ENCODE results near the gene NDRG3. TPM values are rescaled to one million over a fixed set of nuclear protein-coding genes. Genes with fewer than 3 reads are reported as not detected.

Gene NDRG3
- total RNA-seq, 1 experiment from 2014 or later: 23.6 TPM

GRCh38 chr20:36605399-36606157 is 140.3 kb downstream of the NDRG3 start, which contains the start of gene RAB5IF:
Gene RAB5IF, plus strand, starts transcription at chr20:36605779. Its CDS starts 173 bp downstream, at chr20:36605952.
- peaks cover 6% of the 10 kb centered on the region for H3K23me2 ChIP-seq (ENCODE audit: insufficient read length, low read depth, low read length, poor library complexity, severe bottlenecking)
- H3K4me1 Mint-ChIP-seq: peaks cover 17 to 20% of the 10 kb centered on the region in 2 experiments

More at GRCh38 chr20:36605399-36606157, 140.3 kb downstream of the NDRG3 start, which contains the start of gene RAB5IF:
- H3K9ac ChIP-seq (ENCODE audit: extremely low read depth, insufficient read length, low read length): peak within 1 kb of the TSS; percentile 63
- H3K79me1 ChIP-seq (ENCODE audit: insufficient read depth, low read depth, low read length, poor library complexity, severe bottlenecking): peaks cover 4% of the 10 kb centered on the region
- no peaks in the 10 kb centered on the region for H3K27me3 ChIP-seq (ENCODE audit: insufficient read depth, low read length)
- Mint-ChIP-seq H3K9me3 (no peaks in the 10 kb centered on the region), H3K27me3 (ENCODE audit: low read depth) (peaks cover 4% of the 10 kb centered on the region), H3K27ac (peak within 1 kb of the TSS; percentile 95 to 98 (median 98)), H3K36me3 (ENCODE audit: insufficient read depth in 1 of 3, low read depth in 3 of 3) (peaks cover 18 to 37% (median 31%) of the 10 kb centered on the region in 3 experiments; a peak in 6 of 7 replicates), H3K4me3 (peak within 1 kb of the TSS; percentile 99)
- H3T11ph ChIP-seq (ENCODE audit: low read length): no peak within 1 kb of the TSS
- no peak within 1 kb of the TSS for H2AFZ ChIP-seq (ENCODE audit: low read length)
- H3K4me1 ChIP-seq (ENCODE audit: insufficient read depth, low read length): no peaks in the 10 kb centered on the region
- no peak within 1 kb of the TSS for H4K91ac ChIP-seq (ENCODE audit: insufficient read length, low read depth, low read length)
- H3K14ac ChIP-seq (ENCODE audit: insufficient read depth, low read length): peak within 1 kb of the TSS; percentile 64
- TF ChIP-seq CTCF (conservative IDR thresholded peaks at IDR 0.05): peak; percentile 97
- peak within 1 kb of the TSS; percentile 36 for H3K18ac ChIP-seq (ENCODE audit: insufficient read length, low read depth, low read length)
- no peaks in the 10 kb centered on the region for H3K9me3 ChIP-seq (ENCODE audit: control insufficient read depth, low read depth, low read length)
- no peaks in the 10 kb centered on the region for H4K20me1 ChIP-seq (ENCODE audit: control insufficient read depth, insufficient read depth, insufficient read length)
- no peak within 1 kb of the TSS for H3K23ac ChIP-seq (ENCODE audit: insufficient read length, low read depth, low read length)
- DNase-seq: peak; percentile 99
- no peak within 1 kb of the TSS for H2BK12ac ChIP-seq (ENCODE audit: insufficient read length, low read depth, low read length)
- H3K4me2 ChIP-seq (ENCODE audit: insufficient read depth, insufficient read length, low read length): peak within 1 kb of the TSS; percentile 91
- H2BK20ac ChIP-seq (ENCODE audit: low read depth, low read length, poor library complexity, severe bottlenecking): no peak within 1 kb of the TSS
- no peak within 1 kb of the TSS for H2BK15ac ChIP-seq (ENCODE audit: low read depth, low read length)
- H4K5ac ChIP-seq (ENCODE audit: insufficient read length, low read depth, low read length): no peak within 1 kb of the TSS
- H3K4ac ChIP-seq (ENCODE audit: low read depth, low read length): no peak within 1 kb of the TSS
- H4K8ac ChIP-seq (replicated peaks; ENCODE audit: insufficient read length, low read depth, low read length): no peak within 1 kb of the TSS
- H2BK5ac ChIP-seq (ENCODE audit: insufficient read length, low read length): no peak within 1 kb of the TSS
- no peak within 1 kb of the TSS for H2AK5ac ChIP-seq (ENCODE audit: insufficient read length, low read length)
- no peak within 1 kb of the TSS for H3K56ac ChIP-seq (ENCODE audit: insufficient read length, low read depth, low read length)
- no peak within 1 kb of the TSS for H3K27ac ChIP-seq (ENCODE audit: insufficient read length, low read depth, low read length)
- no CpG with 5 or more reads among the region's 90 CpGs for WGBS (ENCODE audit: extremely low coverage, insufficient read length, low lambda C conversion rate)
- H2BK120ac ChIP-seq (ENCODE audit: low read depth, low read length, poor library complexity, severe bottlenecking): no peak within 1 kb of the TSS
- peaks cover 19% of the 10 kb centered on the region for H3K79me2 ChIP-seq (ENCODE audit: insufficient read depth, low read length)
